ENCODE measurements around the gene GTPBP6.
"Not testable (repeated sequence)": the region's sequence is repeated elsewhere in the genome, so short reads cannot be mapped to it uniquely, and the experiment has no call there.

The GTPBP6 gene

DNA sequence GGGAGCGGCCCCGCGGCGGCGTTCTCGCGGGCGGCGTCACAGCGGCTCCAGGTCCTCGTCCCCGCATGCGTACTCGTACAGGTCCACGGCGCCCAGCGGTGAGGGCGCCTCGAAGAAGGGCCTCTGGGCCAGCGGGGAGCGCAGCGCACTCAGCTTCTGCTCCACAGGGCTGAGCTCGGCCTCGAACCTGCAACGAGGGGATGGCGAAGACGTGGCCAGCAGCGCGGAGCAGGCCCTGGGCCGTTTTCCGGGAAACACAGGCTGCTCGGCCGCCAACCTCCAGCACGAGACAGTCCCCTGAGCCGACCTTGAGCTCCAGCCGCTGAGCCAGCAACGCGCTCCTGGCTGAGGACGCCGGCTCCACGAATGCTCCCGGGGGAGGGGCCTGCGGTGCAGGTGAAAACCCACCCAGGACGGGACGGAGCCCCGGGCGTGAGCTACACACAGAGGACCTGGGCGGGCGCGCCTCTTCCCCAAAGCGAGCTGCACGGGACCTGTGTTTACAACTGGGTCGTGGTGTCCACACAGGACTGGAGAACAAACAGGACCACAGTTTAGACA is 15.8 kb upstream of the GTPBP6 start:
- DNase-seq, result no peak

- no peak for DNase-seq
These were observed 15.2 kb upstream of the GTPBP6 start for GRCh38 chrX:333611-334311.

GRCh38 chrX:332916-333610 is 14.5 kb upstream of the GTPBP6 start:
- DNase-seq, result no peak

DNA sequence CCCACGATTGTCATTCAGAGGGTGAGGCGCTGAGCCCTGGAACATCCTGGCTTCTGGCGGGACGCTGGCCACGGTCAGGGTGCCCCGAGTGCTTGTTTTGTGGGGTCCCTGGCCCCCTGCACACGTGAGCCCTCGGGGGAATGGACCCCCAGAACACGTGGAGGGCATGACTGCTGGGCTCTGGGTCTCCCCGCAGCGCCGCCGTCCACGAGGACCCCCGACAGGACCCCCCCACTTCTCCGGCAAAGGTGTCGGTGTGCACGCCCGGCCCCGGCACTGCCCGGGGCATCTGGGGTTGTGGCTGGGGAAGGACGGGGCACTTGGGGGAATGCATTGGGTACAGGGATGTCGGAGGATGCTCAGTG is 13.9 kb upstream of the GTPBP6 start:
- DNase-seq, result no peak

GRCh38 chrX:331825-332495 is 13.4 kb upstream of the GTPBP6 start:
- no peak for DNase-seq

- no peak for DNase-seq
These were observed 12.7 kb upstream of the GTPBP6 start for GRCh38 chrX:331151-331824.

- no peak for DNase-seq
These were observed 12.1 kb upstream of the GTPBP6 start for GRCh38 chrX:330726-331150.

DNA sequence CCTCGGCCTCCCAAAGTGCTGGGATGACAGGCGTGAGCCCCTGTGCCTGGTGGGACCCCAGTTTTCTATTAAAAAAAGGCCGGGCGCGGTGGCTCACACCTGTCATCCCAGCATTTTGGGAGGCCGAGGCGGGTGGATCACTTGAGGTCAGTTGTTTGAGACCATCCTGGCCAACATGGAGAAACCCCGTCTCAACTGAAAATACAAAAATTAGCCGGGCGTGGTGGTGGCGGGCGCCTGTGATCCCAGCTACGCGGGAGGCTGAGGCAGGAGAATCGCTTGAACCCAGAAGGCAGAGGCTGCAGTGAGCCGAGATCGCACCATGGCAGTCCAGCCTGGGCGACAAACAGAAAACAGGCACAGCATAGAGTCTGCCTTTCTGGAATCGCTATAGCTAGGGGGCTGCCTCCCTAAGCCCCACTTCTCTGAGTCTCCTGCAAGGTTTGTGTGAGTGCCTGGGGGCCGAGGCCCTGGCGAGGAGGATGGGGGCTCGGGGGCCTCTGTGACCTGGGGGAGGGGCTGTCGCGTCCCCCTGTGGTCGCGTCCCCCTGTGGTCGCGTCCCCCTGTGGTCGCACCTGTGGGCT is 11.6 kb upstream of the GTPBP6 start:
- DNase-seq, result not testable (repeated sequence)

- DNase-seq, result no peak
These were observed 10.8 kb upstream of the GTPBP6 start for GRCh38 chrX:329291-329910.

DNA sequence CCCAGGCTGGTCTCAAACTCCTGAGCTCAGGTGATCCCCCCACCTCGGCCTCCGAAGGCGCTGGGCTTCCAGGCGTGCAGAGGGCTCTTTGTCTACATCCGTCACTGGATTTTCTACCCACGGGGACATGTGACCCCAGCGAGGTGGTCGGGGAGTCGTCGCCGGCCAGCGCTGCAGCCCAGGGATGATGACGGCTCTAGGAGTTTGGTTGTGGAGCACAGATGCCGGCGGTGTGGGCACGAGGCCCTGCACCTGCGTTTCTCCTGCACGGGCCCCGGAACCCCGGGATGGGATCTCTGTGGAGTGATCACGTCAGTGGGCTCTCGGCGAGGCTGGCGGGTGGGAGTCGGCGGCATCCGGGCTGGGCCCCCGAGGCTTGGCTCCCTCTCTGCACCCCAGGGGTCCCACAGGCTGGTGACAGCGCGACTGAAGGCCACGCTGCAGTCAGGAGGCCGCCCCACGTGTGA is 9.1 kb upstream of the GTPBP6 start:
- no peak for DNase-seq

DNA sequence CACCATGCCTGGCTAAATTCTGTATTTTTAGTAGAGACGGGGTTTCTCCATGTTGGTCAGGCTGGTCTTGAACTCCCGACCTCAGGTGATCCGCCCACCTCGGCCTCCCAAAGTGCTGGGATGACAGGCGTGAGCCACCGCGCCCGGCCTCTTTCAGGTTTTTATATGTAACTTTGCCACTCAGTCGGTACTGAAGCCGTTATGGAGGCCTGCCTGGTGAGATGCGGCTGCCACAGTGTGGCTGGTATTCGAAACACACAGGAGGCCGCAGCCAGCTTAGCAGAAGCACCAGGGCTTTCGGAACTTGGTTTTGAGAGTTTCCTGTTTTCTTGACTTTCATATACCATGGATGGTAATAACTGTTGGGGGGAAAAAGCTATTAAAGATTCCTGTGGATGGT is 6.1 kb upstream of the GTPBP6 start:
- not testable (repeated sequence) for DNase-seq

DNA sequence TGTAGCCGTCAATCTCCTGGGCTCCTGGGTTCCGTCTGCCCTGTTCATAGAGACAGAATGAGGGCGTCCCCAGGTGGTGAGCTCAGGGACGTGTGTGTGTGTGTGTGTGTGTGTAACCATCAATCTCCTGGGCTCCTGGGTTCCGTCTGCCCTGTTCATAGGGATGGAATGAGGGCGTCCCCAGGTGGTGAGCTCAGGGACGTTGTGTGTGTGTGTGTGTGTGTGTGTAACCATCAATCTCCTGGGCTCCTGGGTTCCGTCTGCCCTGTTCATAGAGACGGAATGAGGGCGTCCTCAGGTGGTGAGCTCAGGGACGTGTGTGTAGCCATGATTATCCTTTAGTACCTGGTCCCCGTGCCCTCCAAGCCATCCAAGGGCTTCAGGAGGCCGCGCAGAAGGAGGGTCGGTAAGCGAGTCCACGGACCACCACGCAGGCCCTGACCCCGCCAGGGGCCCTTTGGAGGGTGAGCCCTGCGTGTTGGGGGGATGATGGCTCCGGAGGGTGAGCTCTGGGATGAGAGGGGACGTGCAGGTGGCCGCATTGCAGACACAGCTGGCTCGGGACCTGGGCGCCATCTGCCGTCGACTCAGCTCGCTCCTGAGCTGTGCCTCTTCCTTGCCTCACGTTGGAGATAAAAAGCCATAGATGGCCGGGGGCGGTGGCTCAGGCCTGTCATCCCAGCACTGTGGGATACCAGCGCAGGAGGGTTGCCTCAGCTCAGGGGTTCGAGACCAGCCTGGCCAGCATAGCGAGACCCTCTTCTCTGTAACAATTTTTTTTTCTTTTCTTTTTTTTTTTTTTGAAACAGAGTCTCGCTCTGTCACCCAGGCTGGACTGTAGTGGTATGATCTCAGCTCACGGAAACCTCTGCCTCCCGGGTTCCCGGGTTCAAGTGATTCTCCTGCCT is 5.4 kb upstream of the GTPBP6 start:
- no peak for DNase-seq

GRCh38 chrX:320126-320783 is 1.7 kb upstream of the GTPBP6 start:
- no peak for DNase-seq

DNA sequence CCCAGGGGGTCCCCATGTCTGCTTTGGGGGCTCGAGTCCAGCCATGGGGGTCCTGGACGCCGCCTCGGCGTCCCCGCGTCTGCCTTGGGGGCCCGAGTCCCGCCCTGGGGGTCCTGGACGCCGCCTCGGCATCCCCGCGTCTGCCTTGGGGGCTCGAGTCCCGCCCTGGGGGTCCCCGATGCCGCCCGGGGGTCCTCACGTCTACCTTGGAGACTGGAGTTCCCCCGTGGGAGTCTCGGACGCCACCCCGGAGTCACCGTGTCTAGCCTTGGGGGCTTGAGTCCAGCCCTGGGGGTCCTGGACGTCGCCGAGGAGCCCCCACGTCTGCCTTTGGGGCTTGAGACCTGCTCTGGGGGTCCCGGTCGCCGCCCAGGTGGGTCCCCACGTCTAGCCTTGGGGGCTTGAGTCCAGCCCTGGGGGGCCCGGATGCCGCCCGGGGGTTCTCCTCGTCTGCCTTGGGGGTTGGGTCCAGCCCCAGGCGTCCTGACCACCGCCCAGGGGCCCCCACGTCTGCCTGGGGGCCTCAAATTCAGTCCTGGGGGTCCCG is 1.1 kb upstream of the GTPBP6 start:
- DNase-seq, result no peak

- no peak for DNase-seq
These were observed 393 bp downstream of the GTPBP6 start for GRCh38 chrX:318068-318738.

DNA sequence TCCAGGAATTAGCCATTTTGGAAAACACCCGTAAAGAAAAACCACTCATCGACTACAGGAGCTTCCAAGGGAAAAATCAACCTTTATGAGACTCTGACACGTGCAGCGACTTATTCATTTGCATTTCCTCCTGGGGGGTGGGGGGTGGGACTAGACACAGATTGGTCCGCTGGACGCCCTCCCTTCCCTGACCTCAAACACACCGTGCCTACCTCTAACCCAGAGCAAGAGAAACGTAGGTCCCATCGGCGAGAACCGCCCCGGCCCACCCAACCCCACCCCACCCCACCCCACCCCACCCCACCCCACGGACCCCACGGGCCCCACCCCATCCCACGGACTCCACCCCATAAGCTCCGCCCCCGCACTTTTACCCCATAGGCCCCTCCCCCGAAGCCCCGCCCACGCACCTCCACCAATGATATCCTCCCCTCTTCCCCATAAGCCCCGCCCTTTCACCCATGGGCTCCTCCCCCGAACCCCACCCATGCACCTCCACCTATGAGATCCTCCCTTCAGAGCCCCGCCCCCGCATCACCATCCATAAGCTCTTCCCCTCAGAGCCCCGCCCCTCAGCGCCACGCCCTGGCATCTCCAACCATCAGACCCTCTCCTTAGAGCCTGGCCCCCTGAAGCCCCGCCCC is 1.1 kb downstream of the GTPBP6 start:
- DNase-seq, result no peak

DNA sequence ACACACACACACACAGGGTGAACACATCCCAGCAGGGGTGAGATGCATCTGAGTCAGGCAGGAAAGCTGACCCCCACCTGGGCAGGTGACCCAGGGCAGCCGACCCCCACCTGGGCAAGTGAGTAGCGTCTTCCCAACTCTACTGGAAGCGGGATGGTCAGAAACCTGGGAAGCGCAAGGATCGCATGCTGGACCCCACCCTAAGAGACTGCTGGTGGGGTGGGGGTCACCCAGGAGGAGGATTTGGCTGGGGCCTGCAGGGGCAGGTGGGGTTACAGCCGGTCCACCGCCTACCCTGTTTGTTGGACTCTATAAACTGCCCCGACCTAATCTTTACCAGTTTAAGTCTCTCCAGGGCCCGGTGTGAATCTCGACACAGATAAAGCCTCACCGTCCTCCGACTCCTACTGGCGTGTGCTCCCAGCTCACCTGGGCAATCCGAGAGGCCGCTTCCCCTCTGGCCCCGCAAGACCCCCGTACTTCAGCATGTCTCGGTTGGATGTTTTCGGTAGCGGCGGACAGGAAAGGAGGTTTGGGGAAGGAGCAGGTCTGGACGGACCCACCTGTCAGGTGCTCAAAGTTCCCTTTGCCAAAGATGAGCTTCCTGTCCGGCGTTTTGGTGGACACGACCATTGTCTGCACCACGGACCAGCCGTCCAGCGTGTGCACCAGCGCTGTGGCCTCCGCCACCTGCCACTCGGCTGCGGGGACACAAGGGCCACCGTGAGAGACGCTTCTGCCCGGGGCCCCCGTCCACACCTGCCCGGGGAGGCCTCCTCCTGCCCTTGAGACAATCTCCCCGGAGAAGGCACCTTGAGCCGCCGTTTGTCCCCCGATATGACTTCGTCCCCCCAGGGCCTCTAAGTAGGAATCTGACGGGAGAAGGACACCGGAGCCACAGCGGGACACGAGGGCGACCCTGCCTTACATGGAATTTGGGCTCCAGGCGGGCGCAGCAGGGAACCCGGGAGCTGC is 2.0 kb downstream of the GTPBP6 start:
- no peak for DNase-seq
